GM12878 (cell line): ENCODE results near the gene ETFRF1. TPM values are rescaled to one million over a fixed set of nuclear protein-coding genes. Genes with fewer than 3 reads are reported as not detected.

Experiments
- ATAC-seq: fragments of 200-7000 bp; cut with Tn5 transposase; 3 replicates; pipeline ENCODE4 v1.9.1; 2020; ENCODE audit warnings: mild to moderate bottlenecking, moderate library complexity
- BruUV-seq: library from RNA; stranded (reverse); fragments of 400-500 nt; replicated peaks from 2 replicates; lab custom pipeline; 2021; lab: Mats Ljungman, UMichigan
- CTCF ChIA-PET: fragments of 300-600 bp; sonication (Branson Sonifier 250); formaldehyde crosslinking; extraction: SDS; loops from one replicate; lab custom pipeline; 2021; ENCODE audit warnings: inconsistent platforms; lab: Yijun Ruan, JAX
- POLR2A ChIA-PET: fragments of 350-600 bp; formaldehyde crosslinking; extraction: SDS; loops from one replicate; lab custom pipeline; 2021; ENCODE audit warnings: inconsistent platforms; lab: Charles Lee
- RAD21 ChIA-PET: fragments of 300-600 bp; sonication (Branson Sonifier 250); formaldehyde crosslinking; loops from one replicate; lab custom pipeline; 2023; ENCODE audit warnings: antibody characterized with exemption; ENCODE audit not compliant: unreplicated experiment; lab: Charles Lee
- SMC1A ChIA-PET: fragments of 300-600 bp; sonication (Branson Sonifier 250); formaldehyde crosslinking; loops from one replicate; lab custom pipeline; 2023; ENCODE audit not compliant: unreplicated experiment, uncharacterized antibody; lab: Charles Lee
- DNase-seq: peaks from one replicate; pipeline ENCODE4 v3.0.0-alpha.2; 2011; ENCODE audit warnings: low read depth, low spot score
- FAIRE-seq: peaks from 3 replicates; lab custom pipeline; 2011; peaks lifted over from hg19 to GRCh38; lab: Jason Lieb, UNC
- H2AFZ ChIP-seq: 2 replicates; pipeline ENCODE4 v1.6.0; 2011; ENCODE audit warnings: low read depth, low read length, control low read depth; ENCODE audit not compliant: control insufficient read depth
- H3K27ac ChIP-seq: 2 replicates; pipeline ENCODE4 v1.5.1; 2011; ENCODE audit warnings: control low read depth; ENCODE audit not compliant: control insufficient read depth, insufficient read depth
- H3K27me3 ChIP-seq, 2 experiments: replicated peaks in 1 of 2; 2 replicates each; pipeline versions ENCODE4 v1.6.0 to v1.6.1; 2011; ENCODE audit warnings: low read length in 1 of 2; ENCODE audit not compliant: control insufficient read depth in 2 of 2, insufficient read depth in 2 of 2
- H3K36me3 ChIP-seq, 2 experiments: 2 replicates each; pipeline ENCODE4 v1.5.1; 2011; ENCODE audit warnings: low read length in 1 of 2; ENCODE audit not compliant: control insufficient read depth in 2 of 2, insufficient read depth in 2 of 2
- H3K4me1 ChIP-seq: 2 replicates; pipeline ENCODE4 v1.6.1; 2011; ENCODE audit warnings: mild to moderate bottlenecking, low read length, moderate library complexity, mixed read lengths; ENCODE audit not compliant: control insufficient read depth, insufficient read depth
- H3K4me2 ChIP-seq: 2 replicates; pipeline ENCODE4 v1.6.0; 2011; ENCODE audit warnings: control low read depth; ENCODE audit not compliant: control insufficient read depth, insufficient read depth
- H3K4me3 ChIP-seq: fragments of 200-600 bp; sonication (generic); 2 replicates; pipeline ENCODE4 v1.5.1; 2016
- H3K79me2 ChIP-seq: 2 replicates; pipeline ENCODE4 v1.6.0; 2011; ENCODE audit warnings: low read length; ENCODE audit not compliant: control insufficient read depth, insufficient read depth
- H3K9ac ChIP-seq: 2 replicates; pipeline ENCODE4 v1.8.0; 2011; ENCODE audit warnings: low read length, control low read depth, mixed read lengths; ENCODE audit not compliant: control insufficient read depth, insufficient read depth
- H3K9me3 ChIP-seq: replicated peaks from 3 replicates; pipeline ENCODE4 v1.5.1; 2011; ENCODE audit warnings: mild to moderate bottlenecking, low read length; ENCODE audit not compliant: control insufficient read depth, insufficient read depth
- H4K20me1 ChIP-seq: 2 replicates; pipeline ENCODE4 v1.6.0; 2011; ENCODE audit not compliant: control insufficient read depth, insufficient read depth
- CBX5 ChIP-seq: sonication (generic); IDR thresholded peaks from 2 replicates; pipeline ENCODE4 v1.6.1; 2016; ENCODE audit warnings: low read depth, moderate library complexity, mild to moderate bottlenecking, inconsistent platforms
- NFIC ChIP-seq: IDR thresholded peaks from 2 replicates; pipeline ENCODE4 v1.6.1; 2012; ENCODE audit warnings: low read depth, mild to moderate bottlenecking, inconsistent platforms, low read length, moderate library complexity
- NR2C1 ChIP-seq: fragments of 450-650 bp; IDR thresholded peaks from 2 replicates; pipeline ENCODE4 v1.6.1; 2017; ENCODE audit warnings: antibody characterized with exemption, mild to moderate bottlenecking, moderate library complexity
- RAD51 ChIP-seq: fragments of 450-650 bp; IDR thresholded peaks from 2 replicates; pipeline ENCODE4 v1.6.1; 2016; ENCODE audit warnings: moderate library complexity, mild to moderate bottlenecking, inconsistent platforms
- WGBS: methylation state at CpG from one replicate; pipeline ENCODE4 v1.1.6; 2016; ENCODE audit warnings: low lambda C conversion rate; ENCODE audit not compliant: insufficient replicate concordance, insufficient coverage; ENCODE audit errors: missing lambda C conversion rate; 5-methylcytosine and 5-hydroxymethylcytosine counted together
- in situ Hi-C: fragments of 300-500 bp; cut with MboI; formaldehyde crosslinking; loops from 9 replicates; pipeline ENCODE4 v1.14.3; 2018; ENCODE audit warnings: mixed read lengths
- intact Hi-C: fragments of 100-400 bp; cut with micrococcal nuclease; formaldehyde crosslinking; loops from one replicate; pipeline ENCODE4 v1.14.2; 2022; ENCODE audit not compliant: unreplicated experiment
- polyA plus RNA-seq, 11 experiments: library from polyadenylated mRNA; depleted of rRNA in 4 of 11; unstranded in 6 of 11; stranded (reverse) in 5 of 11; fragments of >200 nt; fragmentation: Nextera tagmentation in 4 of 11; fragmentation: Illumina TruSeq in 1 of 11; extraction: Ambion mirVana in 4 of 11; extraction: Trizol in 1 of 11; gene quantifications; 1 replicate in 1 of 11; 2 replicates in 10 of 11; pipeline versions ENCODE4 v1.2.1 to v1.2.3, GENCODE V29; 2011 to 2016; ENCODE audit warnings: inconsistent platforms in 2 of 11, missing spikeins in 2 of 11, low read depth in 1 of 11
- total RNA-seq, 4 experiments: library from RNA; depleted of rRNA in 3 of 4; stranded (reverse); fragments of >200 nt in 3 of 4; fragmentation: Illumina TruSeq in 1 of 4; extraction: Trizol in 1 of 4; gene quantifications; 2 replicates each; pipeline versions ENCODE4 v1.2.1 to v1.2.3, GENCODE V29; 2013 to 2021
- TF ChIP-seq, protein P1 (sequence below): IDR thresholded peaks from 2 replicates; pipeline ENCODE4 v1.6.1; 2011; ENCODE audit warnings: low read depth, mild to moderate bottlenecking, low read length, moderate library complexity, borderline replicate concordance; ENCODE audit errors: extremely low read depth
- TF ChIP-seq, protein P2 (sequence below), 3 experiments: IDR thresholded peaks in 2 of 3; conservative IDR thresholded peaks in 1 of 3; 2 replicates each; pipeline ENCODE4 v1.5.1; 2011; ENCODE audit warnings: low read depth in 3 of 3, low read length in 3 of 3, mild to moderate bottlenecking in 3 of 3, control low read depth in 2 of 3, moderate library complexity in 2 of 3, inconsistent platforms in 1 of 3, mixed read lengths in 1 of 3; ENCODE audit not compliant: control insufficient read depth in 2 of 3, insufficient read depth in 1 of 3; ENCODE audit errors: extremely low read depth in 1 of 3
- TF ChIP-seq, protein P3 (sequence below): fragments of 450-650 bp; IDR thresholded peaks from 2 replicates; pipeline ENCODE4 v1.6.1; 2016; ENCODE audit warnings: mild to moderate bottlenecking, moderate library complexity, borderline replicate concordance

ETFRF1 gene
- total and polyA plus RNA-seq, 10 of the 15 experiments (the other 5 are each of a cell fraction or from before 2014, with no cell fraction given) = 9.9 to 59.6 (median 26.2) TPM

DNA sequence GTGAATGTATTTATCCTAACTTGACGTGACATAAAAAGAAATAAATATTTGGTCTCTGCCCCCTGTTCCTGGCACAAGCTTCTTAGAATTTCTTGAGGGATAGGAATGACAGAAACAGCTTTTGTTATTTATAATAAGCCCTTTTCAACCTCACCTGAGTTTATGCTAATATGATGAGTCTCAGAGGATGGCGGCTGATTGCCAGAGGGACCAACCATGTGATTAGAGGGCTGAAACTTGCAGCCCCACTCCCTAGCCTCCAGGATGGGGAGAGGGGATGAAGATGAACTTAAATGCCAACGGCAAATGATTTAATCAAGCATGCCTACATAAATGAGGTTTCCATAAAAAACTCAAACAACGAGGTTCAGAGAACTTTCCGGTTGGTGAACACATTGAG is 43.0 kb upstream of the ETFRF1 start:
- Histone ChIP-seq H3K27ac (no peak overlapping the region), H3K9ac (no peak overlapping the region), H2AFZ (no peak overlapping the region), H3K79me2 (no peaks in the 10 kb centered on the region), H3K27me3 (no peaks in the 10 kb centered on the region), H3K4me2 (no peak overlapping the region), H3K4me1 (peaks cover 17% of the 10 kb centered on the region), H3K36me3 (no peaks in the 10 kb centered on the region), H3K9me3 (no peaks in the 10 kb centered on the region; the same call in 2 of the 3 replicates), H3K4me3 (no peak overlapping the region), H4K20me1 (no peaks in the 10 kb centered on the region)
- CTCF ChIA-PET = interaction anchor here (1.0 to 5.9 kb wide), 9 partner anchors 8 to 307 kb away, joined by 3 to 56 read pairs (median 4); no protein-coding TSS in a partner anchor
- RAD21 ChIA-PET = interaction anchor here (0.6 to 2.8 kb wide), 2 partner anchors 160 to 1302 kb away, joined by 3 to 14 read pairs; no protein-coding TSS in a partner anchor
- SMC1A ChIA-PET = interaction anchor here (0.7 to 4.5 kb wide), 5 partner anchors 11 to 159 kb away, joined by 3 to 31 read pairs (median 4); no protein-coding TSS in a partner anchor
- DNase-seq (no peak), ATAC-seq (no peak), FAIRE-seq (no peak)
- BruUV-seq = no TSS peak
- WGBS = 79% methylated on average over 5 of the region's 5 CpGs
- TF ChIP-seq RAD51 (no peak), NR2C1 (no peak)
- in situ Hi-C loops = no loop called here
- intact Hi-C loops = no loop called here
- POLR2A ChIA-PET = no interaction called here

DNA sequence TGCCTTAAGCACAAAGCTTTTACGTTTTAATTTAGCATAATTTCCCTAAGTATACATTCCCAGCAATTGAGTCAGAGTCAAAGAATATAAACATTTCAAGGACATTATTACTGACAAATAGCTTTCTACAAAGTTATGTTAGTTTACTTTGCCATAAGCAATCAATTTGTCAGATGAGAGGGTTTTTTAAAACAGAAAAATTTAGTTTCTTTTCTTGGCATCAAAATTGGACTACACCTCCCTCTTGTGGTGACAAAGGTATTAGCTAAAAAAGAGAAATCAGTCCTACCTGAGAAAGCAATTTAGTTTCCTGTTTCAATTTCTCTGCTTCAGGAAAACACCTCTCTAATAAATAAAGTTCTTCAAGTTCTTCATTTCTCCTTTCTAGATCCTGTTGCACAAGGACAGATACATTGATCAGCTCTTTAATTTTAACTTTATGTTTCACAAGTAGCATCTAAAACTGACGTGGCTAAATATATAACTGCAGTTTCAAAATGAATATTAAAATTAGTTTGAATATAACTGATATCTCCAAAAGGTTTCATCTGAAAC is 39.9 kb upstream of the ETFRF1 start:
- H3K27me3 ChIP-seq = no peaks in the 10 kb centered on the region
- FAIRE-seq (no peak), ATAC-seq (peak; percentile 64), DNase-seq (peak; percentile 57)
- H3K9ac ChIP-seq = no peak overlapping the region
- BruUV-seq = no TSS peak
- H2AFZ ChIP-seq = peak overlapping the region; percentile 71
- RAD21 ChIA-PET = interaction anchor here (0.7 to 2.9 kb wide), 19 partner anchors 10 to 315 kb away, joined by 3 to 25 read pairs (median 4); partner anchors contain the start of genes DNAI7 and ETFRF1
- SMC1A ChIA-PET = interaction anchor here (0.5 to 4.5 kb wide), 37 partner anchors 9 to 1150 kb away, joined by 3 to 31 read pairs (median 4); a partner anchor contains a TSS
- H3K9me3 ChIP-seq = no peaks in the 10 kb centered on the region; the same call in 1 of the 3 replicates
- H3K27ac ChIP-seq = peak overlapping the region; percentile 63; the same call in 1 of the 2 replicates
- H4K20me1 ChIP-seq = no peaks in the 10 kb centered on the region
- peaks cover 17% of the 10 kb centered on the region for H3K4me1 ChIP-seq
- peak overlapping the region; percentile 47; the same call in 1 of the 2 replicates for H3K4me3 ChIP-seq
- H3K36me3 ChIP-seq = no peaks in the 10 kb centered on the region
- no peaks in the 10 kb centered on the region for H3K79me2 ChIP-seq
- POLR2A ChIA-PET = no interaction called here
- intact Hi-C loops = loop anchor here (1.0 kb wide), 1 partner anchor 232 kb away; no protein-coding TSS in a partner anchor
- in situ Hi-C loops = no loop called here
- CTCF ChIA-PET = interaction anchor here (0.6 to 5.9 kb wide), 33 partner anchors 8 to 371 kb away, joined by 3 to 56 read pairs (median 4); partner anchors contain the start of genes DNAI7 and ETFRF1
- WGBS = 0% methylated on average over 2 of the region's 2 CpGs
- H3K4me2 ChIP-seq = peak overlapping the region; percentile 87
- peak; percentile 14; the same call in 1 of the 2 replicates for TF ChIP-seq CBX5
- TF ChIP-seq, protein P1, sequence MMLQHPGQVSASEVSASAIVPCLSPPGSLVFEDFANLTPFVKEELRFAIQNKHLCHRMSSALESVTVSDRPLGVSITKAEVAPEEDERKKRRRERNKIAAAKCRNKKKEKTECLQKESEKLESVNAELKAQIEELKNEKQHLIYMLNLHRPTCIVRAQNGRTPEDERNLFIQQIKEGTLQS = no peak
- TF ChIP-seq, protein P2, sequence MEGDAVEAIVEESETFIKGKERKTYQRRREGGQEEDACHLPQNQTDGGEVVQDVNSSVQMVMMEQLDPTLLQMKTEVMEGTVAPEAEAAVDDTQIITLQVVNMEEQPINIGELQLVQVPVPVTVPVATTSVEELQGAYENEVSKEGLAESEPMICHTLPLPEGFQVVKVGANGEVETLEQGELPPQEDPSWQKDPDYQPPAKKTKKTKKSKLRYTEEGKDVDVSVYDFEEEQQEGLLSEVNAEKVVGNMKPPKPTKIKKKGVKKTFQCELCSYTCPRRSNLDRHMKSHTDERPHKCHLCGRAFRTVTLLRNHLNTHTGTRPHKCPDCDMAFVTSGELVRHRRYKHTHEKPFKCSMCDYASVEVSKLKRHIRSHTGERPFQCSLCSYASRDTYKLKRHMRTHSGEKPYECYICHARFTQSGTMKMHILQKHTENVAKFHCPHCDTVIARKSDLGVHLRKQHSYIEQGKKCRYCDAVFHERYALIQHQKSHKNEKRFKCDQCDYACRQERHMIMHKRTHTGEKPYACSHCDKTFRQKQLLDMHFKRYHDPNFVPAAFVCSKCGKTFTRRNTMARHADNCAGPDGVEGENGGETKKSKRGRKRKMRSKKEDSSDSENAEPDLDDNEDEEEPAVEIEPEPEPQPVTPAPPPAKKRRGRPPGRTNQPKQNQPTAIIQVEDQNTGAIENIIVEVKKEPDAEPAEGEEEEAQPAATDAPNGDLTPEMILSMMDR (IDR thresholded peaks at IDR 0.05 in 2 of 3, conservative IDR thresholded peaks at IDR 0.05 in 1 of 3; ENCODE audit: control insufficient read depth in 2 of 3, extremely low read depth in 1 of 3, insufficient read depth in 1 of 3, low read depth in 3 of 3, low read length in 3 of 3) = peak; percentile 56 to 66 (median 62)
- TF ChIP-seq NFIC = peak; percentile 67
- TF ChIP-seq, protein P3, sequence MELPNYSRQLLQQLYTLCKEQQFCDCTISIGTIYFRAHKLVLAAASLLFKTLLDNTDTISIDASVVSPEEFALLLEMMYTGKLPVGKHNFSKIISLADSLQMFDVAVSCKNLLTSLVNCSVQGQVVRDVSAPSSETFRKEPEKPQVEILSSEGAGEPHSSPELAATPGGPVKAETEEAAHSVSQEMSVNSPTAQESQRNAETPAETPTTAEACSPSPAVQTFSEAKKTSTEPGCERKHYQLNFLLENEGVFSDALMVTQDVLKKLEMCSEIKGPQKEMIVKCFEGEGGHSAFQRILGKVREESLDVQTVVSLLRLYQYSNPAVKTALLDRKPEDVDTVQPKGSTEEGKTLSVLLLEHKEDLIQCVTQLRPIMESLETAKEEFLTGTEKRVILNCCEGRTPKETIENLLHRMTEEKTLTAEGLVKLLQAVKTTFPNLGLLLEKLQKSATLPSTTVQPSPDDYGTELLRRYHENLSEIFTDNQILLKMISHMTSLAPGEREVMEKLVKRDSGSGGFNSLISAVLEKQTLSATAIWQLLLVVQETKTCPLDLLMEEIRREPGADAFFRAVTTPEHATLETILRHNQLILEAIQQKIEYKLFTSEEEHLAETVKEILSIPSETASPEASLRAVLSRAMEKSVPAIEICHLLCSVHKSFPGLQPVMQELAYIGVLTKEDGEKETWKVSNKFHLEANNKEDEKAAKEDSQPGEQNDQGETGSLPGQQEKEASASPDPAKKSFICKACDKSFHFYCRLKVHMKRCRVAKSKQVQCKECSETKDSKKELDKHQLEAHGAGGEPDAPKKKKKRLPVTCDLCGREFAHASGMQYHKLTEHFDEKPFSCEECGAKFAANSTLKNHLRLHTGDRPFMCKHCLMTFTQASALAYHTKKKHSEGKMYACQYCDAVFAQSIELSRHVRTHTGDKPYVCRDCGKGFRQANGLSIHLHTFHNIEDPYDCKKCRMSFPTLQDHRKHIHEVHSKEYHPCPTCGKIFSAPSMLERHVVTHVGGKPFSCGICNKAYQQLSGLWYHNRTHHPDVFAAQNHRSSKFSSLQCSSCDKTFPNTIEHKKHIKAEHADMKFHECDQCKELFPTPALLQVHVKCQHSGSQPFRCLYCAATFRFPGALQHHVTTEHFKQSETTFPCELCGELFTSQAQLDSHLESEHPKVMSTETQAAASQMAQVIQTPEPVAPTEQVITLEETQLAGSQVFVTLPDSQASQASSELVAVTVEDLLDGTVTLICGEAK = peak; percentile 54; the same call in 1 of the 2 replicates
